CD4-positive, alpha-beta T cell treated with Interleukin-10 for 1 hour (primary cell): Measurements from ENCODE around the gene CSPG5.

Experiments used
- DNase-seq: peaks from one replicate; pipeline ENCODE4 v3.0.0-alpha.2; 2020

The CSPG5 gene

GRCh38 chr3:47586746-47587145, 8.1 kb upstream of the CSPG5 start:
- DNase-seq, result no peak

GRCh38 chr3:47583320-47584075, 4.8 kb upstream of the CSPG5 start:
- no peak for DNase-seq

GRCh38 chr3:47581835-47582234, 3.2 kb upstream of the CSPG5 start:
- no peak for DNase-seq

DNA sequence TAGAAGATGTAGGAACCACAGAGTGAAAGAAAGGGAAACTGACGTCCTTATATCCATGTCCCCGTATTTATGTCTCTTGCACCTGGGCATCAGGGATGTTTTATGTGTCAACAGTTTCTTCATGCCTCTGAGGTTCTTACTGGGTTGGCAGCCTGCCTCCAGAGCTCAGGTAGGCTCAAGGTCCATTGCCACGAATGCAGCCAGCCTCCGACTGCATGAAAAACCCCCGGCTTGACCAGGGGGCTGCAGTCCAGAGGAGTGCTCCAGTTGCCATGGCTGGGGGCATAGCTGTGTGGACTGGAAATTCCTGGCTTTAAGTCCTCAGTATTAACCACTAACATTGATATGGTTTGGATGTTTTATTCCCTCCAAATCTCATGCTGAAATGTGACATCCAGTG, 2.8 kb upstream of the CSPG5 start:
- DNase-seq, result no peak

DNA sequence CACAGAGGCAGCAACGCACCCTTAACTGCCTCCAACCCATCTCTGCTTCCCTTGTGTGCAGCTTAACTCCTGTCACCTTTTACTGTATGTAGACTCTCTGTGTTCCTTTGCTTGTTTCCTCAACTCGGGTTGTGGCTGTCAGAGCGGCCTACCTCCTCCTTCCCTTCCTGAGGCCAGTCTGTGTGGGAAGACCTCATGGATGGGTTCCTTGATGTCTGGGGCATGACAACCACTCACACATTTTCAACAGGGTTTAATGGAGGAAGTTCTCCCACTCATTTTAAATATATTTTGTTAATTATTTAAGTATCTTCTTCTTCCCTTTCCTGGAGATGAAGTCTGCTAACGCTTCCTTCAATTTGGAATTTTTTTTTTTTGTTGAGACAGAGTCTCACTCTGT, 1.8 kb upstream of the CSPG5 start:
- no peak for DNase-seq

DNA sequence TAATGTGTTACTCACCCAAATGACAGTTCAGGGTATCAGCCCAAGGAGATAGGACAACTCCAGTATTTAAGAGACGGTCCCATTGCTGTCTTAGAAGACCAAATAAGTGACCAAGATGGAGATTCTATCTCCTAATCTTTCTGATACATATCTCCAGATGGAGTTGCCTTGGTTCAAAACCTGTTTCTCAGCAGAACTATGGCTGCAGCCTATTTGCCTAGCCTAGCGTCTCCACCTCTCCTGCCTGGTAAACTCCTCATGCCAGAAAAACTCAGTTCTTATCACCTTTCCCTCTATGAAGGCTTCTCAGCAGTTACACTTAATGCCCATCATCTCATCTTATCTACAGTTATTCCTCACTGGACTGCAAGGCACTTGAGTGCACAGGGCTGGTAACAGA, 1.2 kb upstream of the CSPG5 start:
- no peak for DNase-seq

DNA sequence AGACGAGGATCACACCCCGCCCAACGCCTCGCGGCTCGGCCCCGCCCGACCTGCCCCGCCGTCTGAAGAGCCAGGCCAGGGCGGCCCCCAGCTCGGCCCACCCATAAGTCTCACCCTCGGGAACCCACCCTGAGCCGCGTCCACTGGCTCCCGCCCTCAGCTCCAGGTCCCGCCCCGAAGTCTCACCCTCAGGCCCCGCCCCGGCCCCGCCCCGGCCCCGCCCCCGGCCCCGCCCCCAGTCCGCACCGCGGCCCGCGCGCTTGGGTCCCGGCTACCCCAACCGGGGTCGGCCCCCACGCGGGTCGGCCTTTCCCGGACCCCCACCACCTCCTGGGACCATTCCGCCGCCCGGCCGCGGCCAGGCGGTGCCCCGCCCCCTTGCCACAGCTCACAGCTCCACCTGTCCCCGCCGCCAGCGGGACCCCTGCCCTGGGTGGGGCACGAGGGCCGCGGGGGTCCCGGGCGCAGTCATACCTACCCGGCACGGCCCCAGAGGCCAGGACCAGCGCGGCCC, 489 bp downstream of the CSPG5 start:
- peak; percentile 60 for DNase-seq

- DNase-seq, result no peak
These were observed 1.0 kb downstream of the CSPG5 start for GRCh38 chr3:47577583-47578118.

- DNase-seq, result no peak
These were observed 5.2 kb downstream of the CSPG5 start for GRCh38 chr3:47573190-47574172.

DNA sequence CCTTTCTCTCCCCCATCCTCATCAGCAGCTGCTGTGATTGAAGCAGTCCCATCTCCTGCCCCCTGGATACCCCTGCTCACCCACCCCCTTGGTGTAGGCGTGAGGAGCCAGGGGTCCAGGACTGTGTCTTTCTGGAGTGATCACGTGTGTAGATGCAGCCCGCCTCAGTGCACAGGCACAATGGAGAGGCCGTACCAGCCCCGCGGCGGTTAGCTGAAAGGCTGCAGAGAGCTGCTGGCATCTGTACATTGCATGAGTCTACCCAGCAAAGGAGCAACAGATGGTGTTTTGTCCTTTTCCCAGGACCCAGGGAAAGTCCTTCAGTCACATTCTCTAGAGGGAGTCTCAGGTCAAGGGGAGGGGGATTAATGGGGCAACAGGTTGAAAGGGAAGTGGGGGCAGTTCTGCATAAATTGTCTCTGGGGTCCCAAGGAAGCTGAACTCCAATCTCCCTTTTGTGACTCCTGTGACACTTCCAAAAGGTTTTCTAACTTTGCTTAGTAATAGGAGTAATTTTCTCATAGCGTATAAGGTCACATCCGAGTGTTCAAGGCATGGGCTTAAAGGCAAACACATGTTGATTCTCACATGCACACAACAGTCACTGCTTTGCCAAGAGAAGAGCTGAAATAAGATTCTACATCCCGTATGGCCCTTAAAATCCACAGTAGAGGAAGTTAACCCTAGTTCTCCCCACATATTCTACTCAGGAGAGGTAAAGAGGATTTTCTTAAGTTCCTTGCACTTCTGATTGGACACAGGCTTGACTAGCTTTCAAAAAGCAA, 7.1 kb downstream of the CSPG5 start:
- DNase-seq, result no peak

DNA sequence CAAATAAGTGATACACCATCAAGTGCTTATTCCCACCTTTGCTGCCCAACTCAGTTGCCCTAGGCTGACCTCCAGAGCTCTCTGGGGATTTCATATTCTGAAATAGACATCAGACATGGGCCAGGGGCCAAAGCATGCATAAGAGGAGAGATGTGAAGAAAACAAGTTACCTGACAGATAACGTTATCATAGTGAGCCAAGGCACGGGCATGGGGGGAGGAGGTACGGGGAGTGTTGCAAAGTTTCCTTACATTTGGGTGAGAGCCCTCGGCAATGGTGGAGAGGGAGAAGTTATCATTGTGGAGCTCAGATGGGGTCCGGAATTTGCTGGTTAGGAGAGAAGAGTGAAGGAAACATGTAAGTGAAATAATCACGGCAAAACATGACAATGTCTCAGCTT, 9.8 kb downstream of the CSPG5 start:
- no peak for DNase-seq

GRCh38 chr3:47567149-47567548, 11.5 kb downstream of the CSPG5 start:
- no peak for DNase-seq

DNA sequence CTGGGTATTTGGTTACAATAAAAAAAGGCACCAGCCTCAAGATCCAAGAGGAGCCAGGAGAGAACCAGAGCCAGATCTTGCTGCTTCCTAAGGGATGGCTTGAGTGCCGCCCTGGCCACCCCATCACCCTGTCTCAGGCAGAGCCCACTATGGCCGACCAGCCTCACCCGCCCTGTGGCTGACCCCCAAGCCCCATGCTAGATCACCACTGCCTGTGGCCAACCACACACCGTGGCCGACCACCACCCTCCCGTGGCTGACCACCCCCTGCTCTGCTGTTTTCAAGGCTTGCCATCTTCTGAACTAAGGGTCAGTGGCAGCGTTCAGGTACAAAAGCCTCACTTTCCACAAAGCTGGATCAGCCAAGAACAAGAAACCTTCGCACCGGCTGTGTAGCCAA, 12.0 kb downstream of the CSPG5 start:
- no peak for DNase-seq

GRCh38 chr3:47565734-47566550, 12.7 kb downstream of the CSPG5 start:
- no peak for DNase-seq

DNA sequence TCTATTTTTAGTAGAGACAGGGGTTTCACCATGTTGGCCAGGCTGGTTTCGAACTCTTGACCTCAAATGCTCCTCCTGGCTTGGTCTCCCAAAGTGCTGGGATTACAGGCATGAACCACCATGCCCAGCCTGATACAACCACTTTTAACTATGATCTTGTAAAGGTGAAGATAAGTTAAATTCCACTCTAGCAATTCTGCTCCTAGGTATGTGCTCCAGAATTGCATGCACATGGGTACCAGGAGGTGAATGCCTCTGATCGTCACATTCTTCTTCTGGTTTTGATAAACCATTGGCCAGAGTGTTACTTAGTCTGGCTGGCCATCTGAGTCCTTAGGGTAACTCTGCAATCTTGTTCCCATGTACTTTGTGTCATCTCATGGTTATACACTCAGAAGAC, 22.3 kb downstream of the CSPG5 start:
- no peak for DNase-seq

GRCh38 chr3:47554335-47554734, 24.3 kb downstream of the CSPG5 start:
- no peak for DNase-seq

GRCh38 chr3:47553407-47553806, 25.3 kb downstream of the CSPG5 start:
- no peak for DNase-seq

DNA sequence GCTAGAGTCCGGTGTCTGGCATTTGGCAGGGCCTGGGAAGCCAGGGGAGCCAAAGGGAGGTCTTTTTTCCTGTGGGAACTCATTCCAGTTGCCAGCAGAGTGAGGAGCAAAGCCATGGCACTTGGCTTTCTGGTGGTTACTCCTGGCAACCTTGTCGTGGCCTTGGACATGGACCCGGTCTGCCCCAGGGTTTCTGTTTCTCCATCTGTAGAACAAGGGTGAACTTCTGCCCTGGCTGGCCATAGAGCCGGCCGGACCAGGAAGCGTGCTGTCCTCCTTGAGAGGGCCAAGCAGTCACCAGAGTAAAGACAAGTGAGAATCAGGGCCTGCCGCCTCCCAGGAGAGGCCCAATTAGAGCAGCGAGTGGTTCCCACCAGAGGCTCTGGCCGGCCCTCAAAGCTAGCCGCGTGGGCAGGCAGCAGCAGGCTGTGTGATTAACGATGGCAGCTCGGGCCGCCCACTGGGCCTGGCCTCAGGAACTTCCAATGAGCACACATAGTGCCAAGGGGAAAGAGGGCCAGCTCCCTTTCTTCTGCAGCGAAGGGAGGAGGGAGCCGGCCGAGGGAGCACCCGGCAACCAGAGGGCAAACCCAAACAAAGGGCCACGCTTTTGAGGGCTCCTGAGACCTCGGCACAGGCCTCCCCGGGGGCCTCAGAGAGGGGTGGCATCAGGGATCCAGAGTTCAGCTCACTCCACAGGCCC, 36.0 kb downstream of the CSPG5 start:
- DNase-seq, result no peak

GRCh38 chr3:47541583-47542108, 37.0 kb downstream of the CSPG5 start:
- no peak for DNase-seq

- no peak for DNase-seq
These were observed 38.4 kb downstream of the CSPG5 start for GRCh38 chr3:47540281-47540680.

DNA sequence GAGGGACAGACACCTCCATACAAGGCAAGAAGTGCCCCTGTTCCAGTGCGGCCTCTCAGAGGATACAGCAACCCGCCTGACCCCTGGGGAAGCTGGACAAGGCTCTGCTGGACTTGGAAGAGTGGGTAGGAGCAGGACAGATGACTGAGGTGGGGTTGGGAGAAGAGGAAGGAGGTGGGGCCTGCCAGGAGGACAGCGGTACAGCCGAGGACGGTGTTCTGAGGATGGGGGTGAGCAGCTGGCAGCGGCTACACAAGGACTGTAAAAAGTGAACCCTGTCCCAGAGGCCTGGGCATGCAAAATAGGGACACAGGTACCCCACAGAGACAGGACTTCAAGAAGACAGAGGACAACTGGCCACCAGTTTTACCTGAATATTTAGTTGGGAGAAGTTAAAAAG, 41.7 kb downstream of the CSPG5 start:
- DNase-seq, result no peak
